Glutamatergic neuron (in vitro differentiated cells): ENCODE data around the gene C12orf50. TPM values are rescaled to one million over a fixed set of nuclear protein-coding genes. Genes with fewer than 3 reads are reported as not detected.
A peak's percentile ranks its signal among the peaks of the same experiment; 100 is the strongest.

Experiments used
- DNase-seq: peaks from one replicate; pipeline ENCODE4 v3.0.0; 2022
- H3K27ac Mint-ChIP-seq: one replicate; pipeline ENCODE4 v1.8.0; 2020; ENCODE audit warnings: mild to moderate bottlenecking, mixed read lengths, inconsistent platforms; ENCODE audit not compliant: unreplicated experiment
- H3K27me3 Mint-ChIP-seq: one replicate; pipeline ENCODE4 v1.8.0; 2020; ENCODE audit warnings: mild to moderate bottlenecking, moderate library complexity, mixed read lengths, inconsistent platforms; ENCODE audit not compliant: unreplicated experiment
- H3K36me3 Mint-ChIP-seq: one replicate; pipeline ENCODE4 v1.8.0; 2020; ENCODE audit warnings: mild to moderate bottlenecking, mixed read lengths, inconsistent platforms; ENCODE audit not compliant: unreplicated experiment
- H3K4me1 Mint-ChIP-seq: one replicate; pipeline ENCODE4 v1.8.0; 2020; ENCODE audit warnings: mild to moderate bottlenecking, low read depth, mixed read lengths, inconsistent platforms; ENCODE audit not compliant: unreplicated experiment
- H3K4me3 Mint-ChIP-seq: one replicate; pipeline ENCODE4 v1.8.0; 2020; ENCODE audit warnings: mild to moderate bottlenecking, mixed read lengths, inconsistent platforms; ENCODE audit not compliant: unreplicated experiment
- H3K9me3 Mint-ChIP-seq: one replicate; pipeline ENCODE4 v1.8.0; 2020; ENCODE audit warnings: mild to moderate bottlenecking, moderate library complexity, mixed read lengths, inconsistent platforms; ENCODE audit not compliant: unreplicated experiment
- total RNA-seq: library from RNA; stranded (reverse); fragmentation: NEBNext Ultra II Directional; extraction: Animal tissue kit (Norgen Biotek cat#: 25700); gene quantifications from one replicate; pipeline ENCODE4 v1.2.1, GENCODE V29; 2021; ENCODE audit not compliant: unreplicated experiment
- TF ChIP-seq, protein P1 (sequence below): fragments of 200-600 bp; sonication (generic); IDR thresholded peaks from one replicate; pipeline ENCODE4 v1.5.0; 2021; ENCODE audit not compliant: partially characterized antibody, unreplicated experiment

C12orf50 gene
- total RNA-seq, 1 donor from 2014 or later = 0.25 TPM

DNA sequence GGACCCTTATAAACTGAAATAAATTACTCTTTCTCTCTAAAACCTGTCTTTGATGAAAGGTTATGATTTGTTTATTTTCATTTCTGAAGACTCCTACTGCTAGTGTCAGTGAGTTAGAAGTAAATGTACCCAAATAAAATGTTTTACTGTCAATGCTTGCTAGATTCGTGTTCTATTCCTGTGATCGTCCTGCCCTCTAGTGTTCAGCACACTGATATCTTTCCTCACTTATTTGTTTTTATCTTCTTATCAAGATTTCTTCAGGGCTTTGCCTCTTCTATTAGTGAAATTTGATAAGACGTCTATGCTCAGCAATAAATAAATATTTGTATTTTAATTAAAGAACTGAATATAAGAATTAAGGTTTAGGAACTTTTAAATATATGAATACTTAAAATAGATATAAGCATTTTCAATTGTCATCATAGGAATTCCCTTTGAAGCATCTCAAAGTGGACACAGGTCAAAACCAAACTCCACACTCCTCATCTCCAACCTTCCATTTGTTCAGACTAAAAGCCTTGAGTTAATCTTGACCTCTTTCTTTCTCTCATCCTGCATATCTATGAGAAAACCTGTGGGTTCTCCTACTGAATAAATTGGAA lies 75.8 kb downstream of the C12orf50 start:
- TF ChIP-seq, protein P1, sequence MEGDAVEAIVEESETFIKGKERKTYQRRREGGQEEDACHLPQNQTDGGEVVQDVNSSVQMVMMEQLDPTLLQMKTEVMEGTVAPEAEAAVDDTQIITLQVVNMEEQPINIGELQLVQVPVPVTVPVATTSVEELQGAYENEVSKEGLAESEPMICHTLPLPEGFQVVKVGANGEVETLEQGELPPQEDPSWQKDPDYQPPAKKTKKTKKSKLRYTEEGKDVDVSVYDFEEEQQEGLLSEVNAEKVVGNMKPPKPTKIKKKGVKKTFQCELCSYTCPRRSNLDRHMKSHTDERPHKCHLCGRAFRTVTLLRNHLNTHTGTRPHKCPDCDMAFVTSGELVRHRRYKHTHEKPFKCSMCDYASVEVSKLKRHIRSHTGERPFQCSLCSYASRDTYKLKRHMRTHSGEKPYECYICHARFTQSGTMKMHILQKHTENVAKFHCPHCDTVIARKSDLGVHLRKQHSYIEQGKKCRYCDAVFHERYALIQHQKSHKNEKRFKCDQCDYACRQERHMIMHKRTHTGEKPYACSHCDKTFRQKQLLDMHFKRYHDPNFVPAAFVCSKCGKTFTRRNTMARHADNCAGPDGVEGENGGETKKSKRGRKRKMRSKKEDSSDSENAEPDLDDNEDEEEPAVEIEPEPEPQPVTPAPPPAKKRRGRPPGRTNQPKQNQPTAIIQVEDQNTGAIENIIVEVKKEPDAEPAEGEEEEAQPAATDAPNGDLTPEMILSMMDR = peak; percentile 58
- Mint-ChIP-seq H3K27ac (no peak overlapping the region), H3K27me3 (peaks cover 1% of the 10 kb centered on the region), H3K9me3 (no peaks in the 10 kb centered on the region), H3K4me1 (peaks cover 1% of the 10 kb centered on the region), H3K4me3 (no peak overlapping the region), H3K36me3 (no peaks in the 10 kb centered on the region)
- DNase-seq = no peak

DNA sequence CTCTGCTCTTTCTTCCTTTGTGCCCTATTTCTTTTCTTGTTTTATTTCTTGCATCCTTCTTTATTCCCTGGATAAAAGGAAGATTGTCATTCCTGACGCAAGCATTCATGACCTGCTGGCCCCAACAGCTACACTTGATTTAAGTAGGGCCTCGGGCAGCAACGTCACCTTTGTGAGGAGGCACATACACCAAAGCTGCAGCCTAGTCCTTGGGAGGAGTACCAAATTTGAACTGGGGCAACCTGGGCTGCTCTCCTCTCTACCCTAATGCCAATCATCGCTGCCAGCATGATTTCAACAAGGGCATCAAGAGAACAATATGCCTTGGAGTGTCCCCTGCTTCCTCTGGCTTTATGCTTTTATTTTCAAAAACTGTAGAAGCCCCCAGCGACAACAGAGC lies 76.4 kb downstream of the C12orf50 start:
- Mint-ChIP-seq H3K36me3 (no peaks in the 10 kb centered on the region), H3K4me3 (no peak overlapping the region), H3K4me1 (peaks cover 1% of the 10 kb centered on the region), H3K27ac (no peak overlapping the region), H3K27me3 (peaks cover 1% of the 10 kb centered on the region), H3K9me3 (no peaks in the 10 kb centered on the region)
- TF ChIP-seq, protein P1 = no peak
- no peak for DNase-seq

DNA sequence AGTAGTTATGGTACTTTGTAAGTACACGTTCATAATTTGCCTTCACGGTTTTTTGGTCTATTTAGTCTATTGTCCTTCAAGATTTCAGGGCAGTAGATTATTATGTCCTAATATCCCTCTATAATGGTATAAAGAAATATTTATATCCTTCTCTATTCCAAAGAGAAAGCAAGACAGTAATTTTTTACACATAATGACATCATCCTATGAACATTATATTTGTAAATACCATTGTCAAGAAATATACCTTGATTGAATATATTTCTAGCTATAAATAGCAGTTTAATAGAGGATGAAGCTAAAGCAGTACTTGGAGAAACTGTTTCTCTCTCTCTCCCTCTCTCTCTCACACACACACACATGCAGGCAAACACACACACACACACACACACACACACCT lies 77.0 kb downstream of the C12orf50 start:
- Mint-ChIP-seq H3K4me1 (peaks cover 1% of the 10 kb centered on the region), H3K4me3 (no peak overlapping the region), H3K36me3 (no peaks in the 10 kb centered on the region), H3K9me3 (no peaks in the 10 kb centered on the region), H3K27ac (no peak overlapping the region), H3K27me3 (peaks cover 1% of the 10 kb centered on the region)
- DNase-seq = no peak
- TF ChIP-seq, protein P1 = no peak

DNA sequence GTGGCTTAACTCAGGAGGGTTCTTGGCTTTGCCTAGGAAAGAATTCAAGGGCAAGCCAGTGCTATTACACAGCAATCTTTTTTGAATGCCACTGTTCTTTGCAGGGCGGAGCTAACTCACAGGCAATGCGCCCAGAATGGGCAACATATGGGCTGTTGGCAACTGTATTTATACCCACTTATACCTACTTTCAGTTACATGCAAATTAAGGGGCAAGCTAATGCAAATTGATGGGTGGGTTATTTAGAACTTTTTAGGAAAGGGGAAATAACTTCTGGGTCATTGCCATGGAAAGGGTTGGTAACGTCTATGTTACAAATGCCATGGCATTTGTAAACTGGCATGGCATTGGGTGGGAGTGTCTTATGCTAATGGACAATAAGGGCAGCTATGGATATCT lies 85.4 kb downstream of the C12orf50 start:
- H3K36me3 Mint-ChIP-seq = no peaks in the 10 kb centered on the region
- H3K27me3 Mint-ChIP-seq = peaks cover 2% of the 10 kb centered on the region
- H3K27ac Mint-ChIP-seq = no peak overlapping the region

DNA sequence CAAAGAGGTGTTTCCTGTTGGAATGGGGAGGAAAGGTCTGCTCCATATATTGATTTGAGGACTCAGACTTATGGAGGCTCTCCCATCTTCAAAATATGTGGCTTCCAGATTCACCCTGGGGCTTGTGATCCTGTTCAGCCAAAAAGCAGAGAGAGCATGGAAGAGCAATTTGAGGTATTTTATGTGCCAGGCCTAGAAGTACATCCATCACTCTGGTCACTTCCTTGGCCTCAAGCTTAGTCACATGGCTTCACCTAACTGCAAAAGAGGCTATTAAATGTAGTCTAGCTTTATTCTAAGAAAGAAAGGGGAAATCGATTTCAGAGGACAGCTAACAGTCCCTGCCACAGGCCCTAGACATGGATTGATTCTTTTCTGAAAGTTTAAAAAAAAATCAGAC lies 86.2 kb downstream of the C12orf50 start:
- DNase-seq = no peak
- Mint-ChIP-seq H3K4me3 (no peak overlapping the region), H3K9me3 (peaks cover 2% of the 10 kb centered on the region), H3K27me3 (peaks cover 2% of the 10 kb centered on the region), H3K27ac (no peak overlapping the region), H3K36me3 (no peaks in the 10 kb centered on the region), H3K4me1 (no peaks in the 10 kb centered on the region)
- TF ChIP-seq, protein P1 = no peak

More for the DNA sequence above, 85.4 kb downstream of the C12orf50 start:
- TF ChIP-seq, protein P1 = no peak
- no peak for DNase-seq
- peaks cover 2% of the 10 kb centered on the region for H3K9me3 Mint-ChIP-seq
- no peak overlapping the region for H3K4me3 Mint-ChIP-seq
- no peaks in the 10 kb centered on the region for H3K4me1 Mint-ChIP-seq
